Stimulated activated CD4-positive, alpha-beta T cell treated with anti-CD3 and anti-CD28 coated beads, Interleukin-2, amount 100 ng/mL, for 24 hours (primary cell): Measurements from ENCODE around the gene AATF.

ENCODE experiments used
- DNase-seq, 2 donors: peaks; one replicate each; pipeline ENCODE4 v3.0.0-alpha.2; 2020

Gene AATF

GRCh38 chr17:36948717-36949460, at the start of gene AATF:
TSS of gene AATF (plus strand) at chr17:36948954. CDS start at chr17:36949126, 172 bp downstream.
- DNase-seq, result peak; percentile 94 to 99

- DNase-seq, result no peak
Measured at GRCh38 chr17:36899250-36900159, 49.2 kb upstream of the AATF start.

- no peak for DNase-seq
Measured at GRCh38 chr17:36900160-36900512, 48.6 kb upstream of the AATF start.

- DNase-seq, result no peak
Measured at GRCh38 chr17:36901506-36901905, 47.2 kb upstream of the AATF start.

DNA sequence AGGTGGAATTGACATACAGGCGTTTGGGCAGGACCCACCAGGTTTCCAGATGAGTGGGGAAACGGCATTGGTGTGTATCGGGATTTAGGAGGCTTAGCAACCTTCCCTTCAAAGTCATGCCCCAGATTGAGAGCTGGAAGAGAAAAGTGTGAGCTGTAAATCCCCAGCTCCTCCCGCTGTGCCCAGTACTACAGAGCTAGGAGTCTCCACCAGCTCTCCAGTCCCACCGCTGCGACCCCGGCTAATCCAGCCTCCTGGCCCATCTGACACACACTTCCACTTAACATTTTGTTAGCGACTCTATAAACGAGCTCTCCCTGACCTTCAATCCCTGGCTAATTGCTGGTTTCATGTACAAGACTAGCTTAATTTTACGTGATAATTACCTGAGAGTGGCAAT, 41.3 kb upstream of the AATF start:
- DNase-seq, result no peak

DNA sequence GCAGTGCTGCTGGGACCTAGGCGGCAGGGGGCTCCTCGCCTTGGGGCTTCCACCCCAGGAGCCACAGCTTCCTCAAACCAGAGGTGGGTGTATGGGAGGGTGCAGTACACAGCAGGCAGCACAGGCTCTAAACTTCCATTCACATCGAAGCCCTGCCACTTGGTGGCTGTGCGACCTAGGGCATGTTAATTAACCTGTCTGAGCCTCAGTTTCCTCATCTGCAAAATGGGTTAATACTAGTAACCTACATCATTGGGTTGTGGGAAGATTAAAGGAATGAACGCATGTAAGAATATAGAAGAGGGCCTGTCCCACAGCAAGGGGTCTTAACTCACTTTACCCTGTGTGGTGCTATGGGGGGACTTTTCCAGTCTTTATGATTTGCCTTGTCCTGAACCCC, 38.2 kb upstream of the AATF start:
- no peak for DNase-seq

DNA sequence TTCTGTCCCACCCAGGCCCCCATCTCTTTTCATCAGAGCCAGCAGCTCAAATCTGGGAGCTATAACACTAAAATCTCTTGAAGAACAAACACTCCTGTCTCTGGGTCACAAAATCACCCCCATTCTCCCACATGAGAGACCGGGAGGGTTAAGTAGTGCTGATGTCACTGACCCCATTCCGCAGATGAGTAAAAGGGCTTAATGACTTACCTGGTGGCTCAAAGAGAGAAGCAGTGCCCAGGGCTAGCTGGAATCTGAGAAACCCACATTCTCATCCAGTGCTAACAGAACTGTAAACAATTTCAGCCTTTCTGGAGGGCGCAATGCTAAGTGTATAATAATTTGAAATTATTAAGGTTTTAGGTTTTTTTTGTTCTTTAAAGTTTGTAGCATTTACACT, 37.8 kb upstream of the AATF start:
- no peak for DNase-seq

DNA sequence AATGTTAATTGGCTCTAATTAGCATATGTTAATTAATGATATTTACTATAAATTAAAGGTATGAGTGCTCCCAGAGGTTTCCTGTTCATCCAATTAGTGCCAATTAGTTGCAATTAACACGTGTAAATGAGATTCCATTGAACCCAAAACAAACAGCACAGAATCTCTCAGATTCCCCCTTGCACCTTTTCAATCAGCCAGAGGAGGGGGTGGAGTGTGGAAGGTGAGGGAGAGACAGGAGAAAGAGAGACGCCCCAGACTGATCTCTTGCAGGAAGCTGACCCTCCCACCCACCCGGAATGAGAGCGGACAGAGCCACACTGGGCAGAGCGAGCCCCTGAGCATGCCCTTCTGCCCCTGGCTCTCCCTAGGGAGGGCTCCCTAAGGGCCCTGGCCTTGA, 35.6 kb upstream of the AATF start:
- DNase-seq, result no peak

GRCh38 chr17:36918211-36918691, 30.5 kb upstream of the AATF start:
- DNase-seq, result no peak

DNA sequence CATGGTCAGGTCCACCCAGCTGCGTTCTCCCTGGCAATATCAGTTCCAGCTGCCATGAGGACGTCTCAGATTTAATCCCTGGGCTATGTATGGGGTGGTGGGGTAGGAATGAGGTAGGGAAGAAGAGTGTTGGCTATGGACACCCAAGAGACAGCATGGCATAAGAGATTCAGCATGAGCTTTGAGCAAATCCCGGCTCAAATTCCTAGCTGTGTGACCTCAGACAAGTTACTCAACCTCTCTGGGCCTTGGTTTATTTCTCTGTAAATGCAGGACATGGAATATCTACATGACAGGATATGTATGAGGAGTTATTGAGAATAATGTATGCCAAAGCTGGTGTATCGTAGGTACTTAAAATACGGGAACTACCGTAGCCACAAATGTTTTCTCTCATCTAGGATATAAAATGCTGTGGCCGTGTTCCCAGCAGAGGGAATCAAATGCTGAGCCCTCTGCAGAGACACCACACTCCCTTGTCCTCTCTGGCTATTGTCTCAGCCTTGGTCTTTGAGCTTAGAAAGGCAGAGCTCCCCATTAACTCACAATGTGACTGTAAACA, 29.3 kb upstream of the AATF start:
- no peak for DNase-seq

GRCh38 chr17:36920032-36921005, 28.4 kb upstream of the AATF start:
- DNase-seq, result peak in 1 of 2 donors; percentile 38

DNA sequence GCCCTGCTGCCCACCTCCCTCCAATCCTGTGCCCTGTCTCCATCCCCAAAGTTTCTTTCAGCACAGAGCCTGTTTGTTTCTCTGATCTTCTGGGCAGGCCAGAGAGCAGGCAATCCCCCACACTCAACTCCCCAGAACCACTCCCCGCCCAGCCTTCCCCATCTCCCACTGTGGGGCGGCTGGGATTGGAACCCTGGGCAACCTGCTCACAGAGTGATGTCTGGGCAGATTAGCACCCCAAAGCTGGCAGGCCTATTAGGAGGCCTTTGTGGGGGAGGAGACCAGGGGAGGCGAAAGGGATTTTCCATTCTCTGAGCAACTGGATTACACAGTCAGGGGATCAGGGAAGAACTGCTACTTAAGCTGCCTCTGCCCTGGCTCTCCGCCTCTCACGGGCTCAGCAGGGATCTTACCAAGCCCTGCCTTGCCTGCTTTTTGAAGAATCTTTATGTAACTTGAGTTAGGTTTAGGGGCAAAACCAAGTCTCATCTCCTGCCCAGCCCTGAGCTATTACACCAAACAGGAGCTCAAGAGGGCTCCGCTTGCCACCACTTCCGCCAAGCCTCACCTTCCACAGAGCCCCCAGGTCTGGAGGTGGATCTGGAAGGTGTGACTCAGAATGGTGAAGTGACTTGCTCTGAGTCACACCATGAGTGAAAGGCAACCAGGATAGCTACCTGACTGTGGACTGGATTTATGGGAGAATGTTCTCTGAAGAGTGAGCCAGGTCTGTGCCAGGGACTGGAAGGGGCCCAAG, 27.5 kb upstream of the AATF start:
- peak; percentile 71 to 76 for DNase-seq

- DNase-seq, result no peak
Measured at GRCh38 chr17:36922175-36922574, 26.6 kb upstream of the AATF start.

GRCh38 chr17:36923814-36924221, 24.9 kb upstream of the AATF start:
- DNase-seq, result no peak

DNA sequence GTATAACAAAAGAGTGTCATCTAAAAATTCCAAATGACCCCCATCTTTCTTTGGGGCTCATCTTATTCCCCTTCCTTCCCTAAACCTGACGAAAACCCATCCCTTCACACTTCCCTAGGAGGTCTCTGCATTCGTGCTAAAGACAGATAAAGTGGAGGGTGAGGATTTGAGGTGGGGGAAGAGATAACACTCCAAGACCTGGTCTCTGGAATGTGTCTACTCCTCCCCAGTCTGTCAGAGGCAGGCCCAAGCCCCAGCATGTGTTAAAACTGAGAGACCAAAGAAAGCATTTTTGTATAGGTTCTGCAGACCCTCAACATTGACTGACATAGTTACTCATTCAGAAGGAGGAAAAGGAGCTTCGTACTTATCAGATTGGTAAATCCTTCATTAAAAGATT, 22.5 kb upstream of the AATF start:
- DNase-seq, result no peak

DNA sequence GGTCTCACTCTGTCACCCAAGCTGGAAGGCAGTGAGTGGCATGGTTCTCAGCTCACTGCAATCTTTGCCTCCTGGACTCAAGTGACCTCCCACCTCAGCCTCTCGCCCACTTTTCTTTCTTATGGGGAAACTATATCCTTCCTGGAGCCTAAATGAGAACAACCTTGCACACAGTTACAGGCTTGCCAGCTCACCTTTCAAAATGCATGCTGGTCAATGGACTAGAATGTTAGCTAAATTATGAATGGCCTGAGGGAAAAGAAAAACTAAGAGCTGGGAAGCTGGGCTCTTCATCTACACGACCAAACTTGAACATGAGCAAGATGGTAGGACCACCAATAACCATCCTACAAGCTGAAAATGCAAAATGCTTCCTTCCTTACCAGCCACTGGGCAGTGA, 22.1 kb upstream of the AATF start:
- DNase-seq, result no peak

DNA sequence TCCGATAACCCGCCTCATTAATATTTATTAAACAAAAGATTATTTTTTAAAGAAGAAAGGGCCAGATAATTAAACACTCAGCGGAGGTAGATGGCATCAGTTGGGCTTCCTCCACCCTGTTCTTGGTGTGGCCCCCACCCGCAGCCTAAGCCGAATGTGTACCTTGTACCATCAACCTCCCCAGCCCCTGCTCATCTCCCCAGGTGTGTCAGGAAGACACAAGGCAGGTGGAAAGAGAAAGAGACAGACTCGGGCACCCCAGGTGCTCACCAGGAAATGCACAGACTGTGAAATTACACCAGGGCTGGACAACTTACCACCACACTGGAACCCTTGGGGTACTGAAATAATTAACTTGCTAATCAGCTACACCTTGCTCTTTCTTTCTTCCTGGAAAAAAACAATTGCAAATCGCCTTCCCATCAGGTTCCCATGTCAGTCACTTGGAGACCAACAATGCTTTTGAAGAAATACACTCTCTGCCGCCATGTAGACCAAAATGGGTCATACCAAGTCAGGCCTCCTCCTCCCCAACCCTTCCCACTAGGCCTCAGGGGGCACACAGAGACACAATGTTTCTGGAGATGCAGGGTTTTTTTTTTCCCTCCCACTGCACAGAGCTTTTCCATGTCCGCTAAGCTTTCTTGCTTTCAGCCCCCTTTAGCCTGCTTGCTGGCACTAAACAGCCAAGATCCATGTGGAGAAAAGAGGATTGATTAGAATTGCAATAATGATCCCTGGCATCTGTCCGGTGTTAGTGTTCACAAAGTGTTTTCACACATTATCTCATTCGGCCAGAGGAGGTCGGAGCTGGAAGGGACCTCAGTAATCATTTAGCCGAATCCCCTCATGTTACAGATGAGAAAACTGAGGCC, 20.0 kb upstream of the AATF start:
- no peak for DNase-seq

GRCh38 chr17:36929851-36930582, 18.7 kb upstream of the AATF start:
- no peak for DNase-seq

GRCh38 chr17:36930583-36930900, 18.2 kb upstream of the AATF start:
- no peak for DNase-seq

DNA sequence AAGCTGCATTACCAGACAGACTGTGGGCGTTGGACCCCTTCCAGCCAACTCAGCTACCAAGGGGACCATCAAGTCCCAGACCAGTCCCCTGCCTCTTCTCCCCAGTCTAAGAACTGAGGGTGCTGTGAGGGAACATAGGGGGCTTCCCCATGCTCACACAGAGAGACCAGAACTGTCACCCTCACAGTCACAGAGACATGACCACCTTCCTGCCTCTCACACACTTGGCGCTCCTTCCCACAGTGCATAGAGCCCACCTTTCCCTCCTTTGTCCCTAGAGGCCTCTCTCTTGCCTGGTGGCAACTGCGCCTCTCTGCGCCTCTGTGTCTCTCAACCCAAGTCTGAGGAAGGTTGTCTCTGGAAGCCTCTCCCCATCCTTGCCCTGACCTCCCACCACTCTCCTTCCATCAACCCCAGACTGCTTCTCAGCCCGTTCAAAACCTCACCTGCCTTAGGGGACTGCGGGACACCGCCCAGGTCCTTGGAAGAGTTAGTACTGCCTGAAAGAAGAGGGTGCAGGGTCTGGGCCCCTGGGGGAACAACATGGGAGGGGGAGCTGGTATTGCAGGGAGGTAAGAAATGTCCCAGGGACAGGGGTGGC, 17.6 kb upstream of the AATF start:
- no peak for DNase-seq
